Colonic mucosa (tissue), 4 donors: ENCODE data around the gene TAF11L2. TPM values are rescaled to one million over a fixed set of nuclear protein-coding genes. Genes with fewer than 3 reads are reported as not detected.
"Not testable (repeated sequence)": the region's sequence is repeated elsewhere in the genome, so short reads cannot be mapped to it uniquely, and the experiment has no call there.

ENCODE experiments used
- DNase-seq: peaks from one replicate; pipeline ENCODE4 v3.0.0-alpha.2; 2020
- H3K27ac ChIP-seq: fragments of 200-600 bp; one replicate; pipeline ENCODE4 v1.8.0; 2021
- H3K27me3 ChIP-seq: fragments of 200-600 bp; one replicate; pipeline ENCODE4 v1.8.0; 2021
- H3K36me3 ChIP-seq: fragments of 200-600 bp; one replicate; pipeline ENCODE4 v1.8.0; 2021
- H3K4me1 ChIP-seq: fragments of 200-600 bp; one replicate; pipeline ENCODE4 v1.8.0; 2021; ENCODE audit warnings: mild to moderate bottlenecking
- H3K4me3 ChIP-seq: fragments of 200-600 bp; one replicate; pipeline ENCODE4 v1.8.0; 2021
- H3K9ac ChIP-seq, 2 donors: one replicate each; pipeline ENCODE4 v1.7.0; 2013; ENCODE audit warnings: control low read depth in 2 of 2, low read depth in 2 of 2, low read length in 2 of 2
- H3K9me3 ChIP-seq: fragments of 200-600 bp; one replicate; pipeline ENCODE4 v1.8.0; 2021
- intact Hi-C: fragments of 100-400 bp; cut with DNase I; formaldehyde crosslinking; loops from one replicate; pipeline ENCODE4 v1.14.1; 2022
- total RNA-seq, 2 donors: library from RNA; stranded (reverse); fragmentation: NEBNext Ultra II Directional in 1 of 2; extraction: Animal tissue kit (Norgen Biotek cat#: 25700) in 1 of 2; gene quantifications; one replicate each; pipeline ENCODE4 v1.2.1, GENCODE V29; 2021
- TF ChIP-seq, protein P1 (sequence below): fragments of 200-600 bp; IDR thresholded peaks from one replicate; pipeline ENCODE4 v1.8.0; 2022; ENCODE audit warnings: antibody characterized with exemption, mild to moderate bottlenecking
- donor health status: healthy.
- donor health status: DM: no; HTN: no; CAD: no.
- donor health status: DM: no; HTN: no; CAD: no.

Gene TAF11L2
- total RNA-seq, 2 donors from 2014 or later = not detected

GRCh38 chr5:17470064-17470463, 28.0 kb upstream of the TAF11L2 start:
- Histone ChIP-seq H3K4me1 (no peaks in the 10 kb centered on the region), H3K4me3 (no peak overlapping the region), H3K36me3 (no peaks in the 10 kb centered on the region), H3K9ac (no peak overlapping the region), H3K9me3 (no peaks in the 10 kb centered on the region), H3K27me3 (no peaks in the 10 kb centered on the region), H3K27ac (no peak overlapping the region)
- intact Hi-C loops = no loop called here
- TF ChIP-seq, protein P1, sequence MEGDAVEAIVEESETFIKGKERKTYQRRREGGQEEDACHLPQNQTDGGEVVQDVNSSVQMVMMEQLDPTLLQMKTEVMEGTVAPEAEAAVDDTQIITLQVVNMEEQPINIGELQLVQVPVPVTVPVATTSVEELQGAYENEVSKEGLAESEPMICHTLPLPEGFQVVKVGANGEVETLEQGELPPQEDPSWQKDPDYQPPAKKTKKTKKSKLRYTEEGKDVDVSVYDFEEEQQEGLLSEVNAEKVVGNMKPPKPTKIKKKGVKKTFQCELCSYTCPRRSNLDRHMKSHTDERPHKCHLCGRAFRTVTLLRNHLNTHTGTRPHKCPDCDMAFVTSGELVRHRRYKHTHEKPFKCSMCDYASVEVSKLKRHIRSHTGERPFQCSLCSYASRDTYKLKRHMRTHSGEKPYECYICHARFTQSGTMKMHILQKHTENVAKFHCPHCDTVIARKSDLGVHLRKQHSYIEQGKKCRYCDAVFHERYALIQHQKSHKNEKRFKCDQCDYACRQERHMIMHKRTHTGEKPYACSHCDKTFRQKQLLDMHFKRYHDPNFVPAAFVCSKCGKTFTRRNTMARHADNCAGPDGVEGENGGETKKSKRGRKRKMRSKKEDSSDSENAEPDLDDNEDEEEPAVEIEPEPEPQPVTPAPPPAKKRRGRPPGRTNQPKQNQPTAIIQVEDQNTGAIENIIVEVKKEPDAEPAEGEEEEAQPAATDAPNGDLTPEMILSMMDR = no peak
- no peak for DNase-seq

- intact Hi-C loops, H3K4me3 ChIP-seq, DNase-seq, H3K9ac ChIP-seq, H3K4me1 ChIP-seq, H3K27me3 ChIP-seq, H3K9me3 ChIP-seq, H3K36me3 ChIP-seq, H3K27ac ChIP-seq: not testable (repeated sequence)
Measured at GRCh38 chr5:17475064-17475463, 23.0 kb upstream of the TAF11L2 start.

DNA sequence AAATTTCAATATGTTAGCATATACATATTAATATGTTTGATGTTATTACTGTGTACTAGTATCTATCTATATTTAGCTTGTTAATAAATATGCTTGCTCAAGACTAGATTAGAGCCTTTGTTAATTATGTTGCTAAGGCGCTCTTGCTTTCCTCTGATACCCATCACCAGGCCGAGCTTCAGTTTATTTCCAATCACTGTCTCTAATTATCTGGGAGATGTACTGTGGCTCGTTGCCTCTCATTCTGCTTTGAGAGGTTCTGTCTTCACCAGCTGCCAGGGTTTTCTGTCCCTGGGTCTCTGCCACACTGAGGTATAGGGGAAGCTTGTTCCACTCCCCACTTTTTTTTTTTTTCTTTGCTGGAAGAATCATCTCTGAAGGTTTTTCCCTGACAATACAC, 21.0 kb upstream of the TAF11L2 start:
- H3K9me3 ChIP-seq = no peaks in the 10 kb centered on the region
- intact Hi-C loops = no loop called here
- TF ChIP-seq, protein P1 = no peak

GRCh38 chr5:17477573-17478265, 20.3 kb upstream of the TAF11L2 start:
- H3K9ac ChIP-seq = no peak overlapping the region
- intact Hi-C loops = no loop called here
- H3K4me1 ChIP-seq = no peaks in the 10 kb centered on the region
- no peak overlapping the region for H3K27ac ChIP-seq
- no peak overlapping the region for H3K4me3 ChIP-seq
- no peaks in the 10 kb centered on the region for H3K36me3 ChIP-seq
- no peaks in the 10 kb centered on the region for H3K27me3 ChIP-seq
- H3K9me3 ChIP-seq = no peaks in the 10 kb centered on the region
- DNase-seq = no peak
- TF ChIP-seq, protein P1 = no peak

More for the DNA sequence above, 21.0 kb upstream of the TAF11L2 start:
- no peak overlapping the region for H3K9ac ChIP-seq
- no peaks in the 10 kb centered on the region for H3K27me3 ChIP-seq
- no peaks in the 10 kb centered on the region for H3K36me3 ChIP-seq
- DNase-seq = no peak
- no peak overlapping the region for H3K4me3 ChIP-seq
- H3K27ac ChIP-seq = no peak overlapping the region
- no peaks in the 10 kb centered on the region for H3K4me1 ChIP-seq

GRCh38 chr5:17481378-17481777, 16.7 kb upstream of the TAF11L2 start:
- intact Hi-C loops = no loop called here
- H3K9me3 ChIP-seq = no peaks in the 10 kb centered on the region
- TF ChIP-seq, protein P1 = no peak

GRCh38 chr5:17482790-17483189, 15.2 kb upstream of the TAF11L2 start:
- Histone ChIP-seq H3K27me3 (no peaks in the 10 kb centered on the region), H3K36me3 (no peaks in the 10 kb centered on the region), H3K4me3 (no peak overlapping the region), H3K9me3 (no peaks in the 10 kb centered on the region), H3K9ac (no peak overlapping the region), H3K27ac (no peak overlapping the region), H3K4me1 (no peaks in the 10 kb centered on the region)
- TF ChIP-seq, protein P1 = no peak
- intact Hi-C loops = no loop called here
- DNase-seq = no peak

More at GRCh38 chr5:17481378-17481777, 16.7 kb upstream of the TAF11L2 start:
- H3K36me3 ChIP-seq = no peaks in the 10 kb centered on the region
- no peak overlapping the region for H3K4me3 ChIP-seq
- no peaks in the 10 kb centered on the region for H3K27me3 ChIP-seq
- no peak overlapping the region for H3K27ac ChIP-seq
- H3K9ac ChIP-seq = no peak overlapping the region
- no peaks in the 10 kb centered on the region for H3K4me1 ChIP-seq
- DNase-seq = no peak

- H3K27ac ChIP-seq, H3K4me1 ChIP-seq, H3K36me3 ChIP-seq, H3K9me3 ChIP-seq, H3K4me3 ChIP-seq, DNase-seq, H3K9ac ChIP-seq, intact Hi-C loops, H3K27me3 ChIP-seq: not testable (repeated sequence)
Measured at GRCh38 chr5:17486464-17487173, 11.4 kb upstream of the TAF11L2 start.
